Glomerular visceral epithelial cell (primary cell): Measurements from ENCODE around the gene EMP2.
"Not testable (repeated sequence)": the region's sequence is repeated elsewhere in the genome, so short reads cannot be mapped to it uniquely, and the experiment has no call there.

ENCODE experiments used
- DNase-seq: peaks from one replicate; pipeline ENCODE4 v3.0.0-alpha.2; 2016; ENCODE audit errors: extremely low spot score

EMP2 gene

GRCh38 chr16:10578474-10579316, 1.7 kb downstream of the EMP2 start:
- no peak for DNase-seq

GRCh38 chr16:10577305-10578202, 2.8 kb downstream of the EMP2 start:
- no peak for DNase-seq

- no peak for DNase-seq
These were observed 3.8 kb downstream of the EMP2 start for GRCh38 chr16:10576390-10577304.

GRCh38 chr16:10575506-10576130, 4.8 kb downstream of the EMP2 start:
- no peak for DNase-seq

DNA sequence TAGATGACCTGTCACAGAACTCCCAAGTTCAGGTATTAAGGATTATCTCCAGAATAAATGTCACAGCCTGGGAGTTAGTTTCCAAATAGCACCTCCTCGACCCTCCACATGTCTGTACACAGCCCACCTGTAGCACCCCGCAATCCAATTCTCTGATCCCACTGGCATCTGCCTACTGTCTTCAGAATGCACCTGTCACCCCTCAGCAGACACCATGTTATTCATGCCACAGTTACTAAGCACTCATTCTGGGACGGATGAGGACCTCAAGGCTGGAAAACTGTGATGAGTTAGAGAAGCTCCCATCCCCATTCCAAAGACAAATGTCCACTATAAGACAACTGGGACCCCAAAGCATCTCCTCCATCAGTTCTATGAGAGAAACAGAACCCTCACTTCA, 7.8 kb downstream of the EMP2 start:
- no peak for DNase-seq

GRCh38 chr16:10571354-10571753, 9.0 kb downstream of the EMP2 start:
- DNase-seq = no peak

DNA sequence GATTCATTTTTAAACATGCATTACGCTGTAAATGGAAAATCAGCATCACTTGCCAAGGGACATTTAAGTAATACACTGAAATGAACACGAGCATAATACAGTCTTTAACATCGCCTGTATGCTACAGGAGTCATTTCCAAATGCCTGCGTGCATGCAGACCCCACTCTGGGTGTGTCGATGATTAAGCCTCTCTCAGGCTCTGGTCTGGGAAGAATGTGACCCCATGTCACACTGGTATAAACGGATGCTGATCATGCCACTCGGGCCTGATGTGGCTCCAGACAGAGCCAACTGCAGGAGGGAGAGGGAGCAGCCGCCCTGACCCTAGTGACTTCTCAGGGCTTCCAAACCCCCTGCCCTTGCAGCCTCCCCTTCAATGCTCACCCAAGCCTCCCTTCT, 10.8 kb downstream of the EMP2 start:
- no peak for DNase-seq

DNA sequence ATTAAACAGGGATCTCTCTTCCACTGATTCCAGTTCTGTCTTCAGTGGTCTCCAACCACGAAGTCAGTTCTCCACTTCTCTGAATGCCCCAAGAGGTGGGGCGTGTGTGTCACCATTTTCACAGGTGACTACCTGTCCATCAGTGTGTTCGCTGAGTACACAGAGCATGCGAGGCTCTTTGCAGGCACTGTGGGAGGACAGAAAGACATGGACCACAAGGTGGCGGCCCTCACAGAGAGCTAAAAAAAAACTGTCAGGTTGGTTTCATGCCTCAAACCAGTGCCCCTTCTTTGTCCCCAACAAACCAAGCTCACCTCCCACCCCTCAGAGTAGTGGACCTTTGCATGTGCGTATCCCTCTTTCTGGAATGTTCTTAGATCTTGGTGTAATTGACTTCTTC, 13.8 kb downstream of the EMP2 start:
- no peak for DNase-seq

DNA sequence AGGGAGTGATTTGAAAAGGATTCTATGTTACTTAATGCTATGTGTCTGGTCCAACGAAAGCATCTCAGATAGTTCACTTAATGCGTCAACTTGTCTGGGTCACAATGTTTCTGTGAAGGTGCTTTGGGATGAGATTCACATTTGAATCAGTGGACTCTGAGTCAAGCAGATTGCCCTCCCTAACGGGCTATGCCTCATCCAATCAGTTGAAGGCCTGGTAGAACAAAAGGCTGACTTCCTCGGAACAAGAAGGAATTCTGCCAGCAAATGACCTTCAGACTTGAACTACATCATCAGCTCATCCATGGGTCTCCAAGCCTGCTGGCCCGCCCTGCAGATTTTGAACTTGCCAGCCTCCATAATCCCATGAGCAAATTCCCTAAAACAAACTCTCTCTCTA, 15.2 kb downstream of the EMP2 start:
- no peak for DNase-seq

- no peak for DNase-seq
These were observed 15.8 kb downstream of the EMP2 start for GRCh38 chr16:10564591-10564990.

- no peak for DNase-seq
These were observed 18.0 kb downstream of the EMP2 start for GRCh38 chr16:10562361-10562899.

DNA sequence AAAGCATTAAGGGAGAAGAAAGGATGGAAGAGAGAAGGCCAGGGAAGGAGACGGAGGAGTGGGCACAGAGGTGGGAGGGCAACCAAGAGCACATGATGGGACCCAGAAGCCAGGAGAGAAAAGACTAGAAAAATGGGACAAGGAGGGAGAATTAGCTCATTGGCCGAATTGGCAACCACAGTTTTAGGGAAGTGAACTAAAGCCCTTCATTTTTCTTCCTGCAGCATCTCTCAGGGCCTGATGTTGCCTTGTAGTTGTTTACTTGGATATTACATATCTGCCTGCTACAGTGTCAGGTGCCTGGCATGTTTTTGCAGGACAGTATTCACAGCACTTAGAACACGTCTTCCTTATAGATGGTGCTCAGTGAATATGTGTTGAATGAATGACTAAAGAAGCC, 19.0 kb downstream of the EMP2 start:
- DNase-seq = no peak

GRCh38 chr16:10561001-10561400, 19.4 kb downstream of the EMP2 start:
- DNase-seq = no peak

GRCh38 chr16:10559792-10560191, 20.6 kb downstream of the EMP2 start:
- not testable (repeated sequence) for DNase-seq

GRCh38 chr16:10558746-10559641, 21.4 kb downstream of the EMP2 start:
- peak; percentile 4 for DNase-seq

DNA sequence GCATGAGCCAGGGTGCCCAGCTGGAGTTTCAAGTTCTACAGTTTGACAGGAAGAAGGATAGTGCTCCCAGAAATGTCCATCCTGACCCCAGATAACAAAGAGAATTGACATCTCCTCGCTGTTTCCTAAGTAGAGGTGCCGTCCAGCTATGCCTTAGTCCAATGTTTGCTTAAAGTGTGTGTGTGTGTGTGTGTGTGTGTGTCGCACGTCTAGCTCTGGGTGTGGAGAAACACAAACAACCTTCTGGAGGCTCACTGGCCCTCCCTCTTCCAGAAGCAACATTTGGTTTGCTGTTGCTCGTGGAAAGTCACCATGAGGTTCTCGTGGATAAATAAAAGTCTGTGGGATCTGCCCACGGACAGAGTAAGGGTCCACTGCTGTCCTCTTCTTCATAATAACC, 22.1 kb downstream of the EMP2 start:
- DNase-seq = no peak

DNA sequence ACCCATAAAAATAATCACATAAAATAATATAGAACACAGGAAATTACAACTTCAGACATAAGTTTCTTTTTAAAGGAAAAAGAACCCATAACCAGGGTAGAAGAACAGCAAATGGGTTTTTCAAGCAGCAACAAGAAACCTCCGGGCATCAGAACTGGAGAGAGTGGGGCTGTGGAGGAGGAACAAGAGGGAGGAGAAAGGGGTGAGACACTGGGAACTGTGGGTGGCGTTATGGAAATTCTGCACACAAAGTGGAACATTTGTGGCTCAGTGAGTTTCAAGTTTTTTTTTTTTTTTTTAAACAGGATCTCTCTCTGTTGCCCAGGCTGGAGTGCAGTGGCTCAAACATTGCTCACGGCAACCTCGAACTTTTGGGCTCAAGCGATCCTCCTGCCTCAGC, 22.6 kb downstream of the EMP2 start:
- no peak for DNase-seq

- no peak for DNase-seq
These were observed 24.2 kb downstream of the EMP2 start for GRCh38 chr16:10556236-10556635.

- no peak for DNase-seq
These were observed 25.8 kb downstream of the EMP2 start for GRCh38 chr16:10554569-10554968.

- no peak for DNase-seq
These were observed 27.4 kb downstream of the EMP2 start for GRCh38 chr16:10552998-10553491.
